HepG2 (cell line): Measurements from ENCODE around the gene CCDC57. TPM values are rescaled to one million over a fixed set of nuclear protein-coding genes. Genes with fewer than 3 reads are reported as not detected.

ENCODE experiments used
- BORCS8-MEF2B ChIP-seq: sonication (generic); formaldehyde crosslinking; IDR thresholded peaks from 2 replicates; pipeline ENCODE4 v1.8.0; 2022; ENCODE audit warnings: mild to moderate bottlenecking, missing genetic modification reagents
- DMAP1 ChIP-seq: IDR thresholded peaks from 2 replicates; pipeline ENCODE4 v1.6.1; 2016
- DR1 ChIP-seq: sonication (generic); formaldehyde crosslinking; IDR thresholded peaks from 2 replicates; pipeline ENCODE4 v1.8.0; 2021; ENCODE audit warnings: mild to moderate bottlenecking, missing genetic modification reagents, inconsistent platforms
- ESRRA ChIP-seq: sonication (generic); formaldehyde crosslinking; IDR thresholded peaks from 2 replicates; pipeline ENCODE4 v1.5.1; 2020; ENCODE audit warnings: mild to moderate bottlenecking, low read depth, missing genetic modification reagents
- FOXP1 ChIP-seq, 2 experiments: fragments of 450-650 bp in 1 of 2; IDR thresholded peaks; 2 replicates each; pipeline ENCODE4 v1.6.1; 2017 to 2018; ENCODE audit warnings: antibody characterized with exemption in 1 of 2
- GLMP ChIP-seq: sonication (generic); formaldehyde crosslinking; IDR thresholded peaks from 2 replicates; pipeline ENCODE4 v1.9.0; 2021; ENCODE audit warnings: missing genetic modification reagents, mild to moderate bottlenecking, borderline replicate concordance
- GMEB1 ChIP-seq: sonication (generic); formaldehyde crosslinking; IDR thresholded peaks from 2 replicates; pipeline ENCODE4 v1.5.1; 2020; ENCODE audit warnings: missing genetic modification reagents, mild to moderate bottlenecking, borderline replicate concordance
- HBP1 ChIP-seq: IDR thresholded peaks from 2 replicates; pipeline ENCODE4 v1.6.1; 2016; ENCODE audit warnings: low read depth, control low read depth
- MED13 ChIP-seq: sonication (generic); formaldehyde crosslinking; IDR thresholded peaks from 2 replicates; pipeline ENCODE4 v1.5.0; 2020; ENCODE audit warnings: missing genetic modification reagents
- NPAS2 ChIP-seq: sonication (generic); formaldehyde crosslinking; IDR thresholded peaks from 2 replicates; pipeline ENCODE4 v1.8.0; 2022; ENCODE audit warnings: mild to moderate bottlenecking, missing genetic modification reagents, borderline replicate concordance
- PHF21A ChIP-seq: sonication (generic); formaldehyde crosslinking; IDR thresholded peaks from 2 replicates; pipeline ENCODE4 v1.5.0; 2020; ENCODE audit warnings: mild to moderate bottlenecking, missing genetic modification reagents
- PRMT3 ChIP-seq: sonication (generic); formaldehyde crosslinking; IDR thresholded peaks from 2 replicates; pipeline ENCODE4 v1.8.1; 2022; ENCODE audit warnings: low read depth, mild to moderate bottlenecking, moderate library complexity, missing genetic modification reagents, borderline replicate concordance
- RBFOX2 ChIP-seq: fragments of 200-400 bp; formaldehyde crosslinking; IDR thresholded peaks from 2 replicates; pipeline ENCODE4 v1.6.1; 2017; ENCODE audit warnings: low read depth, mild to moderate bottlenecking, low read length
- RFX3 ChIP-seq: IDR thresholded peaks from 2 replicates; pipeline ENCODE4 v1.6.1; 2016; ENCODE audit warnings: missing biosample characterization, missing genetic modification reagents
- TBX2 ChIP-seq: sonication (generic); formaldehyde crosslinking; IDR thresholded peaks from 2 replicates; pipeline ENCODE4 v1.5.0; 2020; ENCODE audit warnings: missing genetic modification reagents, mild to moderate bottlenecking, borderline replicate concordance
- TCF7 ChIP-seq: sonication (generic); IDR thresholded peaks from 2 replicates; pipeline ENCODE4 v1.6.1; 2016; ENCODE audit warnings: antibody characterized with exemption, low read depth
- ZBTB26 ChIP-seq: IDR thresholded peaks from 2 replicates; pipeline ENCODE4 v1.6.1; 2016; ENCODE audit warnings: missing compliant biosample characterization, missing genetic modification reagents, borderline replicate concordance
- ZNF550 ChIP-seq: sonication (generic); formaldehyde crosslinking; IDR thresholded peaks from 2 replicates; pipeline ENCODE4 v1.4.0; 2020; ENCODE audit warnings: mild to moderate bottlenecking, missing genetic modification reagents, borderline replicate concordance
- ZNF644 ChIP-seq: IDR thresholded peaks from 2 replicates; pipeline ENCODE4 v1.6.1; 2016; ENCODE audit warnings: low read depth
- ZNF737 ChIP-seq: sonication (generic); formaldehyde crosslinking; IDR thresholded peaks from 2 replicates; pipeline ENCODE4 v1.5.0; 2020; ENCODE audit warnings: missing genetic modification reagents, mild to moderate bottlenecking, borderline replicate concordance
- ZNF746 ChIP-seq: sonication (generic); formaldehyde crosslinking; IDR thresholded peaks from 2 replicates; pipeline ENCODE4 v1.8.0; 2022; ENCODE audit warnings: mild to moderate bottlenecking, missing genetic modification reagents
- polyA plus RNA-seq, 8 experiments: library from polyadenylated mRNA; depleted of rRNA in 3 of 8; stranded (reverse) in 7 of 8; unstranded in 1 of 8; fragments of >200 nt; fragmentation: Illumina TruSeq in 4 of 8; extraction: Trizol in 4 of 8; gene quantifications; 2 replicates each; pipeline versions ENCODE4 v1.2.1 to v1.2.3, GENCODE V29; 2011 to 2016; ENCODE audit warnings: low read depth in 4 of 8, missing spikeins in 1 of 8, mixed read lengths in 1 of 8; ENCODE audit not compliant: insufficient read depth in 1 of 8
- total RNA-seq, 5 experiments: library from RNA; depleted of rRNA; stranded (reverse); fragments of >200 nt; fragmentation: Illumina TruSeq; extraction: Trizol; gene quantifications; 2 replicates each; pipeline ENCODE4 v1.2.3, GENCODE V29; 2016; ENCODE audit warnings: low read depth in 1 of 5
- TF ChIP-seq, protein P1 (sequence below): sonication (generic); formaldehyde crosslinking; IDR thresholded peaks from 2 replicates; pipeline ENCODE4 v1.4.0; 2020; ENCODE audit warnings: missing genetic modification reagents

The CCDC57 gene
- total and polyA plus RNA-seq, 2 of the 13 experiments (the other 11 are each of a cell fraction or from before 2014, with no cell fraction given), result 59.3 to 59.9 TPM

GRCh38 chr17:82230609-82231311, 18.1 kb upstream of the CCDC57 start (continued):
- TF ChIP-seq GMEB1 (CRISPR knock-in tag) (peak; percentile 87), HBP1 (CRISPR knock-in tag) (no peak; the same call in 1 of the 2 replicates), ESRRA (CRISPR knock-in tag) (peak; percentile 83), NPAS2 (CRISPR knock-in tag) (no peak), ZNF644 (CRISPR knock-in tag) (no peak; the same call in 1 of the 2 replicates), DMAP1 (CRISPR knock-in tag) (peak; percentile 79; the same call in 1 of the 2 replicates), TBX2 (CRISPR knock-in tag) (peak; percentile 96), ZBTB26 (CRISPR knock-in tag) (peak; percentile 85; the same call in 1 of the 2 replicates), RBFOX2 (peak; percentile 90), ZNF737 (CRISPR knock-in tag) (peak; percentile 88; the same call in 1 of the 2 replicates), PRMT3 (CRISPR knock-in tag) (peak; percentile 32), TCF7 (no peak; the same call in 1 of the 2 replicates), ZNF746 (CRISPR knock-in tag) (peak; percentile 92), DR1 (CRISPR knock-in tag) (peak; percentile 68), PHF21A (peak; percentile 88), MED13 (CRISPR knock-in tag) (peak; percentile 96), BORCS8-MEF2B (peak; percentile 95), FOXP1 (IDR thresholded peaks at IDR 0.05) (no peak), FOXP1 (CRISPR knock-in tag; IDR thresholded peaks at IDR 0.05) (peak; percentile 32; the same call in 1 of the 2 replicates), ZNF550 (CRISPR knock-in tag) (0 out of 2 replicates have a peak, but pooled peaks have one; percentile 21), RFX3 (CRISPR knock-in tag) (peak; percentile 6; the same call in 1 of the 2 replicates), GLMP (no peak)
- TF ChIP-seq, protein P1, sequence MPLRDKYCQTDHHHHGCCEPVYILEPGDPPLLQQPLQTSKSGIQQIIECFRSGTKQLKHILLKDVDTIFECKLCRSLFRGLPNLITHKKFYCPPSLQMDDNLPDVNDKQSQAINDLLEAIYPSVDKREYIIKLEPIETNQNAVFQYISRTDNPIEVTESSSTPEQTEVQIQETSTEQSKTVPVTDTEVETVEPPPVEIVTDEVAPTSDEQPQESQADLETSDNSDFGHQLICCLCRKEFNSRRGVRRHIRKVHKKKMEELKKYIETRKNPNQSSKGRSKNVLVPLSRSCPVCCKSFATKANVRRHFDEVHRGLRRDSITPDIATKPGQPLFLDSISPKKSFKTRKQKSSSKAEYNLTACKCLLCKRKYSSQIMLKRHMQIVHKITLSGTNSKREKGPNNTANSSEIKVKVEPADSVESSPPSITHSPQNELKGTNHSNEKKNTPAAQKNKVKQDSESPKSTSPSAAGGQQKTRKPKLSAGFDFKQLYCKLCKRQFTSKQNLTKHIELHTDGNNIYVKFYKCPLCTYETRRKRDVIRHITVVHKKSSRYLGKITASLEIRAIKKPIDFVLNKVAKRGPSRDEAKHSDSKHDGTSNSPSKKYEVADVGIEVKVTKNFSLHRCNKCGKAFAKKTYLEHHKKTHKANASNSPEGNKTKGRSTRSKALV (CRISPR knock-in tag), result peak; percentile 96
